Activated T-cell treated with anti-CD3 and anti-CD28 coated beads for 48 hours (primary cell): ENCODE measurements around the gene TMEM141.
"Not testable (repeated sequence)": the region's sequence is repeated elsewhere in the genome, so short reads cannot be mapped to it uniquely, and the experiment has no call there.

ENCODE experiments used
- DNase-seq: peaks from one replicate; pipeline ENCODE4 v3.0.0-alpha.2; 2020; ENCODE audit warnings: low read depth

Gene TMEM141

DNA sequence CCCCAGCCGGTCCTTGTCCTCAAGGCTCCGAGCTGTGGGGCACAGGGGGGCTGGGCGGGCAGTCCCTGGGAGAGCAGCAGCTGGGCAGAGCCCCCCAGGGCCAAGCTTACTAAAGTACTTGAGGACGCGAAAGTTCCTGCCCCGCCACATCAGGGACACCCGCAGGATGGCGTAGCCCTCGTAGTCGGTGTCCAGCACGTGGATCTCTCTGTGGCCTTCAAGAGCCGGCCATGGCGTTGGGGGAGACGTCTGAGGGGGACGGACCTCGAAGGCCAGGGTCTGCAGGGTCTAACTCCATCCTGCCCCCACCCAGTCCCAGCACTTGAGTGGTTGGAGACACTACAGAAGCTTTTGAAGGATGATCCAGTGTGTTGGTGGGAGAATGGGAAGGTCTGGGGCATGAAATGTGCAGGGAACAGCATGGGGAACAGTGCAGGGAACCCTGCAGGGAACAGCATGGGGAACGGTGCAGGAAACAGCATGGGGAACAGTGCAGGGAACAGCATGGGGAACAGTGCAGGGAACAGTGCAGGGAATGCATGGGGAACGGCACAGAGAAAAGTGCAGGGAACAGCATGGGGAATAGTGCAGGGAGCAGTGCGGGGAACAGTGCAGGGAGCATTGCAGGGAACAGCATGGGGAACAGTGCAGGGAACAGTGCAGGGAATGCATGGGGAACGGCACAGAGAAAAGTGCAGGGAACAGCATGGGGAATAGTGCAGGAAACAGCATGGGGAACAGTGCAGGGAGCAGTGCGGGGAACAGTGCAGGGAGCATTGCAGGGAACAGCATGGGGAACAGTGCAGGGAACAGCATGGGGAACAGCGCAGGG, 35.6 kb upstream of the TMEM141 start:
- not testable (repeated sequence) for DNase-seq

DNA sequence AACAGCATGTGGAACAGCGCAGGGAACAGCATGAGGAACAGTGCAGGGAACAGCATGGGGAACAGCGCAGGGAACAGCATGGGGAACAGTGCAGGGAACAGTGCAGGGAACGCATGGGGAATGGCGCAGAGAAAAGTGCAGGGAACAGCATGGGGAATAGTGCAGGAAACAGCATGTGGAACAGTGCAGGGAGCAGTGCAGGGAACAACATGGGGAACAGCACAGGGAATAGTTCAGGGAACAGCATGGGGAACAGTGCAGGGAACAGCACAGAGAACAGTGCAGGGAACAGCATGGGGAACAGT, 35.1 kb upstream of the TMEM141 start:
- no peak for DNase-seq

DNA sequence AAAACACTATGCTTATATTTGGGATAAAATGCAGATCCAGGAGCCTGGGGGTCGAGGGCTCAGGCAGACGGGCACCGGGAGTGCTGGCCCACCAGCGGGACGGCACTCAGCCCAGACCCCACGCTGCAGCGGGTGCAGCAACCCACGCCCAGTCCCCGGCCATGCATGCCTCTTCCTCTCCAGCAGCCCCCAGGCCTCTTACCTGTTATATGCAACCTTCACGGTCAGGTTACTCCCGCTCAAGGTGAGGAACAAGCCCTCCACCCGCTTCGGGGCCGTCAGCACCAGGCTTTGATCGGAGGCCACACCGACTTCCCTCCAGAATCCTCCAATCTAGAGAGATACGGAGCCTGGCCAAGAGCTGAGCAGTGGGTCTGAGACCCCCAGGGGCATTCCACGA, 34.3 kb upstream of the TMEM141 start:
- DNase-seq, result no peak

DNA sequence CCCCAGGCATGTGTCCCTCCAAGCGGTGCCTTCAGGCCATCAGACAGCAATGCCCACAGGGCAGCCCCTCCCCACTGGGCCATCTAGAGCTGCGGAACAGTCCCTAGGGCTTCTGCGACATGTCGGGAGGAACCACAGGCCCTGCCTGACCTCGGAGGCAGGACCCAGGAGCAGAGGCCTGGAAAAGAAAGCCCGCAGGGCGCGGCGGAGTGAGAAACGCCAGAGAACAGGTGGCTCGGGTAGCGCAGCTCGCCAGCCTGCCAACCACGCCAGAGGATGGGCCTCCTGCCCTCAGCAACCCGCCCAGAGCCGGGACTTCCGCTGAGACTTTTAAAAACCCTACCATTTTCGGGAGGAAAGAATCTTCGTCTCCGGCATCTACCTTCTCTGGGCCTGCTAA, 33.8 kb upstream of the TMEM141 start:
- no peak for DNase-seq

DNA sequence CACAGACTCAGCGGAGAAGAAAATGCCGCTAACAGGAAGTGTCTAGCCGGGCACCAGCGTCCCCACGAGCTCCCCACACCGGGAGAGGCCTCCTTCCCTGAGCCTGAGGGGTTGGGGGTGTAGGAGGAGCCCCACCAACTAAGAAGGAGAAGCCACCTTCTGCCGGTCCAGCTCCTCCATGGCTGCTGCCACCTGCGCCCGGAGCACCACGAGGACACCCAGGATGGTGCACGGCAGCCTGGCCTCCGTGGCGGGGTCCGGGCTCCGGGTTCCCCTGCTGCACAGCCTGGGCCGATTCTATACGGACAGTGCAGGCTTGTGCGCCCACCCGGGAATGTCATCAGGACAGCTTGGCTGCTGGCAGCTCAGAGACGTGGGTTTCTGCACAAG, 33.4 kb upstream of the TMEM141 start:
- DNase-seq, result no peak

DNA sequence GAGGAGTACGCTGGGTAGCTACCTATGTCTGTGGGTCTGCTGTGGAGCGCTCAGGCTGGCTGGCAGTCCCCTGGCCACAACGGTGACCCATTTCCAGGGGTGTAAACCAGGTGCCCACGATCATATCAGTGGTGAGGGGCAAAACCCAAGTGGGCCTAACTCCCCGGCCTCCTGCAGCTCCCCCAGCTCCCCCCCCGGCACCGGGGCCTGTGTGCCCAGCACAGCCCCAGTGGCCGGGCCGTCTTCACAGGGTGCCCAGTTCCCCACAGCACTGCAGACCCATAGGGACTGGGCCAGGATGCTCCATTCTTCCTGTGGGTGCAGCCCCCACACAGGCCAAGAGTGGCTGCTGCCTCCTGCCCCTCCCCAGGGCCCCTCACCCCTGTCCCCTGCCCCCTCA, 32.1 kb upstream of the TMEM141 start:
- DNase-seq, result no peak

DNA sequence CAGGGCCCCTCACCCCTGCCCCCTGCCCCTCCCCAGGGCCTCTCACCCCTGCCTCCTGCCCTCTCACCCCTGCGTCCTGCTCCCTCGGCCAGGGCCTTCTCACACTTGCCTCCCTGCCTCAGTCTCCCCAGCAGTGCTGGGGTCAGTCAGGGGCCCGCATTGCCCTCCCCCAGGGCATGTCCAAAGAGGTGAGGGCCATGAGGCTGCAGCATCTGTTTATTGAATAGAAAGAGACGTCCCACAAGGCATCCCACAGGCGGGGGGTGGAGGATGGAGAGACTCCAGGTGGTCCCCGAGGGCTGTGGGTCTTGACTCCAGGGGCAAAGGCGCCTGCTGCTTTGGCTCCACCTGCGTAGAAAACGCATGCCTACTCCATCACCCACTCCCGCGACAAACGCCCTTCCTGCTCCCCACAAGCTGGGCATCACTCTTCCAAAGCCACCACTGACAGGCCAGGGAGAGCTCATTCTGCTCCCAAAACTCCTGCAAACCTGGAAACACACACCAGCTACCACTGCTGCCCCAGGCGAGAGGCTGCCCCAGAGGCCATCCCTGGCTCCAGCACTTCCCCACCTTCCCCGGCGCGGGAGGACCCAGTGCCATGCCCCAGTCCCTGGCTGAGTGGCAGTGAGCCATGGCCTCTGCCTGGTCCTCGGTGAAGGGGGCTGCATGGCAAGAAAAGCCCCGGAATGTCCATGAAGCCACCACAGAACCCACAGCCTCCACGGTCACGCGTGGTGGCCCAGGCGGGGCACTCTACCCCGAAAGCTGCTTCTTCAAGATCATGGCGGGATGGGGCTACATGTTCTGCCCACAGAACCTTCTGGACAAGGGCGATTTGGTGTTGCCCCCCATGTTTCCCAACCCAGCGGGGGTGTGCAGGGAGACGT, 31.5 kb upstream of the TMEM141 start:
- DNase-seq, result no peak

- DNase-seq, result no peak
Measured at GRCh38 chr9:136760424-136760823, 30.7 kb upstream of the TMEM141 start.

DNA sequence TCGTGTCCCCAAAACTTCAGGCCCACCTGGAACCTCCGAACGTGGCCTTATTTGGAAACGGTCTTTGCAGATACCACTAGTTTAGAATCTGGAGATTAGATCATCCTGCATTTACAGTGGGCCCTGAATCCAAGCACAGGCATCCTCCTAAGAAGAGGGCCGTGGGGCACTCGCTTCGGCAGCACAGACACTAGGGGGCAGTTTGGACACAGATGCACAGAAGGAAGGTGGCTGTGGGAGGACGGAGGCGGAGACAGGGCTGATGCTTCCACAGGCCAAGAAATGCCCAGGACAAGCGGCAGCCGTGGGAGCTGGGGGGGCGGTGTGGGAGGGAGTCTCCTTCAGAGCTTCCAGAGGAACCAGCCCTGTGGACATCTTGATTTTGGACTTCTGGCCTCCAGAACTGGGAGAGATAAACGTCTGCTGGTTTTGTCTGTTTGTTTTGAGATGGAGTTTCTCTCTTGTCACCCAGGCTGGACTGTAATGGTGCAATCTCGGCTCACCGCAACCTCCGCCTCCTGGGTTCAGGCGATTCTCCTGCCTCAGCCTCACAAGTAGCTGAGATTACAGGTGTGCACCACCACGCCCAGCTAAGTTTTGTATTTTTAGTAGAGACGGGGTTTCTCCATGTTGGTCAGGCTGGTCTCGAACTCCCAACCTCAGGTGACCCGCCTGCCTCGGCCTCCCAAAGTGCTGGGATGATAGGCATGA, 30.2 kb upstream of the TMEM141 start:
- not testable (repeated sequence) for DNase-seq

GRCh38 chr9:136761545-136761981, 29.6 kb upstream of the TMEM141 start:
- no peak for DNase-seq

DNA sequence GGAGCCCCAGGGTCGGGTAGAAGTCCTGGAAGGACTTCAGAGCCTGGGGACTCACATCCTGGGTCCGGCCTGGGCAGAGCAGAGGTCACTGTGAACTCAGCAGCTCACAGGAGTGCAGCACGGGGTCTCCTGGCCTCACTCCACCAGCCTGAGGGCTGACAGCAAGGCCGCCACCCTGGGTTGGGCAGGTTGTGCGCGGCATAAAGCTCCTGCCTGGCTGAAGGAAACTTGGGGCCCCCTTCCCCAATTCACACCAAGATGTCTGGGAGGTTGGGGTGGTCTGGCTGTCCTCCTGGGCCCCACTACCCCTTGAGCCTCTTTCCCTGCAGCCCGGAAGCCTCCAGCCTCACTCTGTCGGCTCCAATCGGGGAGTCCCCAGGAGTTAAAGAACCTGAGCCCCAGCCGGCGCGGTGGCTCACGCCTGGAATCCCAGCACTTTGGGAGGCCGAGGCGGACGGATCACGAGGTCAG, 28.9 kb upstream of the TMEM141 start:
- no peak for DNase-seq

DNA sequence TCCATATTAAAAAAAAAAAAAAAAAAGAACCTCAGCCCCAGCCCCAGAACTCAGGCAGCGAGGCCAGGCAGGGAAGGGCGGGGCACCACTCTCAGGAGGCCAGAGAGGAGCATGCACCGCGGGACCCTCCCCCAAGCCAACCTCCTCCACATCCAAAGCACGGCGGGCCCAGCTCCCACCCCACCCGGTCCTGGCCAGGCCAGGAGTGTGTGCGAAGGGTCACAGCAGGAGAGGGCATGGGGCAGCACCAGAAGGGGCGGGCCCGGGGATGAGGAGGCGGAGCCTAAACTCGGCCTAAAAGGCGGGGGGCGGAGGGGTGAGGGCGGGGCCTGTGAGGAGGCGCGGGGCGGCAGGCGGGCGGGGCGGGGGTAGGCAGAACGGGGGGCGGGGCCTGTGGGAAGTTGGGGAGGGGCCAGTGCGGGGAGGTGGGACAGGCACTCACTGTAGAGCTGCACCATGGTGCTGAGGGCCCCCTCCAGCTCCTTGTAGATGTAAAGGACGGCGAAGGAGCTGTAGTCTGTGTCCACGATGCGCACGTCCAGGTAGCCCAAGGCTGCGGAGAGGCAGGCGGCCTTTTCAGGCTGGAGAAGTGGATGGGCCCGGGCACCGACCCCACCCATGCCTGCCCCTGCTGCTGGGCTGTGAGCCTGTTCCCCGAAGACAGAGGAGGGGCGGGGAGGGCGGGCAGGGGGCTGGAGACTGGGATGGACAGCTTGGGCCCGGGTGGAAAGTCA, 28.1 kb upstream of the TMEM141 start:
- DNase-seq, result peak; percentile 61

- DNase-seq, result no peak
Measured at GRCh38 chr9:136763649-136764035, 27.5 kb upstream of the TMEM141 start.

DNA sequence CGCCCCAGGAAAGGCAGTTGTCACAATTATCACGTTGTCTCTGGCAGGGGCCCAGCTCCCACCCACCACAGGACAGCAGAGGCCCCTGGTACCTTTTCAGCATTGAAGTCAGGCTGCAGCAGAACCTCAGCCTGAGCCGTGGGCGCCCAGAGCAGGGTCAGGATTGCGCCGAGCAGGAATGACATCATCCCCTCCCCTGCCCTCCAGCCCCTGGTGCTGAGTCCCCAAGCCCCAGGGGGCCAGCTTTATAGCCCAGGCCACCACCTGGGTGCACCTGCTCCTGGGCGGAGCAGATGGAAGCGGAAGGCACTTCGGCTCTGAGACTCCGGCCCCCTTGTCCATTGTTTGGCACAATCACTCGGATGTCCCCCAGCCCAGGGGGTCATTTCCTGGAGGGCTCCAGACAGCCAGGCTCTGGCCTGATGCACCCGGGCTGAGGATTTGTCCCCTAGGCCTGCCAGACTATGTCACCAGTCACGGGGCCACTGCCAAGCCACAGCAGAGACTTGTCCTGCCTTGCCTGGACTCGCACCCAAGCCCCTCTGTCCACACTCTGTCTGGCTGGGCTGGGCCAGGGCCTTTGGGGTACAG, 26.7 kb upstream of the TMEM141 start, which contains the start of gene LCN15:
TSS of gene LCN15 (minus strand) at position 218 of the 591 bp plus-strand sequence. CDS start at position 188, 30 bp downstream.
- DNase-seq, result no peak

DNA sequence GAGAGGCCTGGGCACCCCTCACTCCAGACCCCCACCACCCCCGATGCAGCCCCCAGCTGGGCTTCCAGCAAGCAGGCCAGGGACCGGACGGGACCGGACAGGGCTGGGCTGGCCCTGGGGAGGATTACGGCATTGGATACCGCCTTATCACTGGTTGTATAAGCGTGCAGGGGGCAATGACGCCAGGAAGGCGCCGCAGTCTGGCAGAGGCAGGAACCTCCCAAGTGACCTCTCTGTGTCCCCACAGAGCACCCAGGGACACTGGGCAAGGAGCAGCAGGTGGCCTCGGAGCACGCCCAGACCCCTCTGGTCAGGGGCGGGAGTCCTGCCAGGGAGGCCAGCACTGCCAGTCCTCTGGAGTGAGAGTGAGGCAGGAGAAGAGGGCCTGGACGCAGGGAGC, 26.1 kb upstream of the TMEM141 start:
- DNase-seq, result no peak

- DNase-seq, result not testable (repeated sequence)
Measured at GRCh38 chr9:136765745-136766409, 25.3 kb upstream of the TMEM141 start.

DNA sequence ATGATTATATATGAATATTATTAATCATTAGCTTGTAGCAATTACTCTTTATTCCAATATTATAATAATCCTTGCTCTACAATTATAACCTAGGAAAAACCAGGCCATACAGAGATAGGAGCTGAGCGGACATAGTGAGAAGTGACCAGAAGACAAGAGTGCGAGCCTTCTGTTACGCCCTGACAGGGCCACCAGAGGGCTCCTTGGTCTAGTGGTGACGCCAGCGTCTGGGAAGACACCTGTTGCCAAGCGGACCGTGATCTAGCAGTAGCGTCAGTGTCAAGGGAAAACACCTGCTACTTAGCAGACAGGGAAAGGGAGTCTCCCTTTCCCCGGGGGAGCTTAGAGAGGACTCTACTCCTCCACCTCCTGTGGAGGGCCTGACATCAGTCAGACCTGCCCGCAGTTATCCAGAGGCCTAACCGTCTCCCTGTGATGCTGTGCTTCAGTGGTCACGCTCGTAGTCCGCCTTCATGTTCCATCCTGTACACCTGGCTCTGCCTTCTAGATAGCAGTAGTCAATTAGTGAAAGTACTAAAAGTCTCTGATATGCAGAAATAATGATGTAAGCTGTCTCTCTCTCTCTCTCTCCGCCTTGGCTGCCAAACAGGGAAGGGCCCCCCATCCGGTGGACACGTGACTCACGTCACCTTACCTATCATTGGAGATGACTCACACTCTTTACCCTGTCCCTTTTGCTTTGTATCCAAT, 24.6 kb upstream of the TMEM141 start:
- peak; percentile 44 for DNase-seq

DNA sequence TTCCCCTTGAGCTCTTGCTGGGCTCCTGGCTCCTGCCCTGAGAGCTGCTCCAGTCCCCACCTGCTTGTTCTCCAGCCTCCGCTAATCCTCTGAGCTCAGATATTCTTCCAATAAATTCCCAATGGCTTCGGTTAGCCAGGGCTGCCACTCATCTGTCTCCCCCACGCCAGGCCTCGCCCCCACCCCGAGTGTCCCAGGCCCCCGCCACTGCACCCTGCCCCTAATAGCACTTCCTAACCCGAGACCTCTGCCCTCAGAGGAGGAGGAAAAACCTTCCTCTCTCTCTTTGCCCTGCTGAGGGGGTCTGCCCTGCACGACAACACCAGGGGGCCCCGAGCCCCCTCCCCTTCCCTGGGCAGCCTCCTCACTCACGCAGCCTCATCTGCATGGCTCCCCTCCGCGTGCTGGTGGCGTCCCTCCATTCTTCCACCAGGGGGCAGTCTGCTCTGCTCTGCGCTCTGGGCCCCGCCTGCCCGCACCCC, 21.4 kb upstream of the TMEM141 start:
- peak; percentile 52 for DNase-seq

DNA sequence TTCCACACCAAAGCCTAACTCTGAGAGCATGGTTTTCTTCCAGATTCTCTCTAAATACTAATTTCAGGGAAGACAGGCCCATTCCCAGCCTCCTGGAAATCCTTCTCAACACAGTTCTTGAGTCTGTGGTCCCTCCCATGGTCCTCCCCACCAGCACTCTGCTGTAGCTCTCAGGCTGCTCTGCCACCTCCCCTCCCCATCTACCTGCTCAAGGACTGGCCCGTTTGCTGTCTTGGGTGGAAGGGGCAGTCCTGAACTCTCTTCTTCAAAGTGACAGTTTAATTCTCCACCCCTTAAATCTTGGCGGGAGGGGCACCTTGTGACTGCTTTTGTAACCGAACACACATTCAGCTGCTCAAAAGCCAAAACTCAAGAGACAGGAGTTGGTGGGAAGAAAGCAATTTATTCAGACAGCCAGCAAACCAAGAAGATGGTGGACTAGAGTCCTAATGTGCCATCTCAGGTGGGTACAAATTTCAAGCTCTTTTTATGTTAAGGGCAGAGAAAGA, 19.2 kb upstream of the TMEM141 start:
- DNase-seq, result no peak
